K562 (cell line): ENCODE data around the gene SLC41A3. TPM values are rescaled to one million over a fixed set of nuclear protein-coding genes. Genes with fewer than 3 reads are reported as not detected.

Experiments
- ATAC-seq: fragments of 200-7000 bp; cut with Tn5 transposase; 3 replicates; pipeline ENCODE4 v1.9.1; 2020; ENCODE audit warnings: moderate library complexity
- BruUV-seq: library from RNA; stranded (reverse); fragments of 400-500 nt; replicated peaks from 2 replicates; lab custom pipeline; 2021; lab: Mats Ljungman, UMichigan
- CTCF ChIA-PET: fragments of 300-600 bp; formaldehyde crosslinking; extraction: SDS; loops from one replicate; lab custom pipeline; 2021; ENCODE audit warnings: low intra/inter-chr PET ratio; lab: Yijun Ruan, JAX
- POLR2A ChIA-PET: fragments of 300-600, 350-650 bp; sonication (Branson Sonifier 250); formaldehyde crosslinking; extraction: SDS; loops from one replicate; lab custom pipeline; 2021; ENCODE audit warnings: antibody characterized with exemption, inconsistent platforms; lab: Yijun Ruan, JAX
- DNase-seq, 4 experiments: peaks; one replicate each; pipeline versions ENCODE4 v3.0.0 to v3.0.0-alpha.2; 2011 to 2018; ENCODE audit warnings: low spot score in 3 of 4, mixed read lengths in 3 of 4; ENCODE audit errors: extremely low read depth in 1 of 4
- FAIRE-seq: peaks from 2 replicates; lab custom pipeline; 2011; peaks lifted over from hg19 to GRCh38; lab: Jason Lieb, UNC
- H2AFZ ChIP-seq: 2 replicates; pipeline ENCODE4 v1.6.0; 2011; ENCODE audit warnings: low read depth, low read length, control low read depth, inconsistent platforms
- H3K27ac ChIP-seq: fragments of 200-600 bp; 3 replicates; pipeline ENCODE4 v1.8.0; 2011; ENCODE audit warnings: low read depth, mild to moderate bottlenecking, control low read depth, inconsistent platforms, low read length, moderate library complexity, mixed read lengths; ENCODE audit errors: extremely low read depth
- H3K27me3 ChIP-seq, 2 experiments: fragments of 300-600 bp in 1 of 2; 2 replicates in 1 of 2; 3 replicates in 1 of 2; pipeline versions ENCODE4 v1.6.0 to v1.8.0; 2011; ENCODE audit warnings: inconsistent platforms in 2 of 2, low read length in 2 of 2, mild to moderate bottlenecking in 1 of 2, mixed read lengths in 1 of 2, moderate library complexity in 1 of 2; ENCODE audit not compliant: control insufficient read depth in 2 of 2, insufficient read depth in 2 of 2
- H3K36me3 ChIP-seq: fragments of 300-600 bp; 3 replicates; pipeline ENCODE4 v1.8.0; 2011; ENCODE audit warnings: mild to moderate bottlenecking, low read length, inconsistent platforms; ENCODE audit not compliant: control insufficient read depth, insufficient read depth
- H3K4me1 ChIP-seq, 2 experiments: fragments of 200-600 bp in 1 of 2; replicated peaks in 1 of 2; 2 replicates in 1 of 2; 3 replicates in 1 of 2; pipeline versions ENCODE4 v1.5.1 to v1.8.0; 2011; ENCODE audit warnings: inconsistent platforms in 2 of 2, low read length in 2 of 2, mild to moderate bottlenecking in 1 of 2, mixed read lengths in 1 of 2, moderate library complexity in 1 of 2; ENCODE audit not compliant: control insufficient read depth in 2 of 2, insufficient read depth in 2 of 2
- H3K4me2 ChIP-seq: 2 replicates; pipeline ENCODE4 v1.6.1; 2011; ENCODE audit warnings: low read length, control low read depth, inconsistent platforms, mixed read lengths; ENCODE audit not compliant: insufficient read depth
- H3K4me3 ChIP-seq: fragments of 200-600 bp; sonication (generic), shearing (Covaris generic); 2 replicates; pipeline ENCODE4 v1.5.1; 2016; ENCODE audit warnings: control low read depth, inconsistent platforms
- H3K79me2 ChIP-seq: fragments of 200-600 bp; 3 replicates; pipeline ENCODE4 v1.8.0; 2011; ENCODE audit warnings: low read length, inconsistent platforms; ENCODE audit not compliant: control insufficient read depth, insufficient read depth
- H3K9ac ChIP-seq, 2 experiments: 2 replicates each; pipeline versions ENCODE4 v1.6.0 to v1.6.1; 2011; ENCODE audit warnings: low read depth in 2 of 2, low read length in 2 of 2, control low read depth in 1 of 2, inconsistent platforms in 1 of 2, mild to moderate bottlenecking in 1 of 2, mixed read lengths in 1 of 2; ENCODE audit not compliant: insufficient read depth in 1 of 2
- H3K9me1 ChIP-seq: one replicate; pipeline ENCODE4 v1.6.0; 2011; ENCODE audit warnings: inconsistent platforms, mild to moderate bottlenecking, low read length, moderate library complexity; ENCODE audit not compliant: control insufficient read depth, insufficient read depth
- H3K9me3 ChIP-seq: replicated peaks from 2 replicates; pipeline ENCODE4 v1.5.1; 2011; ENCODE audit warnings: low read depth, low read length, inconsistent platforms; ENCODE audit not compliant: control insufficient read depth, insufficient read depth
- H4K20me1 ChIP-seq: replicated peaks from 2 replicates; pipeline ENCODE4 v1.6.1; 2011; ENCODE audit warnings: low read length, inconsistent platforms, mixed read lengths; ENCODE audit not compliant: control insufficient read depth, insufficient read depth
- ESRRA ChIP-seq: fragments of 450-650 bp; IDR thresholded peaks from 2 replicates; pipeline ENCODE4 v1.6.1; 2014; ENCODE audit warnings: low read depth, mild to moderate bottlenecking, moderate library complexity, borderline replicate concordance
- HDAC2 ChIP-seq: fragments of 450-650 bp; IDR thresholded peaks from 2 replicates; pipeline ENCODE4 v1.6.1; 2016; ENCODE audit warnings: mild to moderate bottlenecking
- IFI16 ChIP-seq: fragments of 250-450 bp; sonication (Bioruptor Pico); IDR thresholded peaks from 2 replicates; pipeline ENCODE4 v2.1.2; 2022; ENCODE audit warnings: mild to moderate bottlenecking, inconsistent platforms
- ILF3 ChIP-seq: fragments of 450-650 bp; IDR thresholded peaks from 2 replicates; pipeline ENCODE4 v1.6.1; 2018; ENCODE audit warnings: antibody characterized with exemption, mild to moderate bottlenecking, moderate library complexity, borderline replicate concordance
- MECOM ChIP-seq: fragments of 250-450 bp; sonication (Bioruptor Pico); IDR thresholded peaks from 2 replicates; pipeline ENCODE4 v1.8.0; 2022; ENCODE audit warnings: inconsistent platforms
- RCOR1 ChIP-seq, 2 experiments: IDR thresholded peaks; 2 replicates each; pipeline ENCODE4 v1.6.1; 2012; ENCODE audit warnings: low read depth in 2 of 2, low read length in 2 of 2, borderline replicate concordance in 1 of 2, improper control_type of control experiment in 1 of 2
- RFX7 ChIP-seq: fragments of 250-450 bp; sonication (Bioruptor Pico); IDR thresholded peaks from 2 replicates; pipeline ENCODE4 v1.5.1; 2021; ENCODE audit warnings: mild to moderate bottlenecking
- SAFB2 ChIP-seq: fragments of 200-400 bp; formaldehyde crosslinking; IDR thresholded peaks from 2 replicates; pipeline ENCODE4 v1.6.1; 2018; ENCODE audit warnings: borderline replicate concordance, low read length, low read depth, moderate library complexity; ENCODE audit not compliant: severe bottlenecking
- SIN3A ChIP-seq, 2 experiments: fragments of 150-350 bp in 1 of 2; IDR thresholded peaks; 2 replicates each; pipeline ENCODE4 v1.6.1; 2011 to 2016; ENCODE audit warnings: borderline replicate concordance in 2 of 2, low read depth in 2 of 2, low read length in 2 of 2, mild to moderate bottlenecking in 2 of 2, moderate library complexity in 2 of 2; ENCODE audit not compliant: control insufficient read depth in 1 of 2
- SMC3 ChIP-seq: conservative IDR thresholded peaks from 2 replicates; pipeline ENCODE4 v1.6.1; 2011; ENCODE audit warnings: low read depth, low read length, improper control_type of control experiment; ENCODE audit not compliant: insufficient read depth
- SPI1 ChIP-seq: IDR thresholded peaks from 2 replicates; pipeline ENCODE4 v1.6.1; 2011; ENCODE audit warnings: low read depth, low read length, control low read depth, borderline replicate concordance
- TFAM ChIP-seq: fragments of 250-450 bp; sonication (Bioruptor Pico); conservative IDR thresholded peaks from 2 replicates; pipeline ENCODE4 v1.5.0; 2021; ENCODE audit warnings: mild to moderate bottlenecking, moderate library complexity
- XRCC4 ChIP-seq: IDR thresholded peaks from one replicate; pipeline ENCODE4 v1.6.1; 2011; ENCODE audit not compliant: insufficient read depth, insufficient read length; ENCODE audit errors: extremely low read depth
- ZKSCAN1 ChIP-seq: fragments of 150-350 bp; IDR thresholded peaks from 2 replicates; pipeline ENCODE4 v1.6.1; 2016; ENCODE audit warnings: low read depth, low read length
- ZKSCAN8 ChIP-seq: fragments of 200-800 bp; sonication (Bioruptor generic); IDR thresholded peaks from 2 replicates; pipeline ENCODE4 v1.6.1; 2016; ENCODE audit warnings: missing genetic modification characterization, missing compliant biosample characterization
- ZNF311 ChIP-seq: fragments of 250-450 bp; sonication (Bioruptor Pico); IDR thresholded peaks from 2 replicates; pipeline ENCODE4 v1.4.0; 2020; ENCODE audit warnings: mild to moderate bottlenecking, moderate library complexity
- ZNF444 ChIP-seq: fragments of 250-450 bp; sonication (Bioruptor Pico); IDR thresholded peaks from 2 replicates; pipeline ENCODE4 v1.4.0; 2020; ENCODE audit warnings: mild to moderate bottlenecking, moderate library complexity
- WGBS: fragments of 100-300 bp; shearing (Covaris generic); methylation state at CpG from one replicate; pipeline ENCODE4 v1.1.6; 2016; ENCODE audit warnings: low coverage, mixed read lengths; ENCODE audit not compliant: insufficient coverage; ENCODE audit errors: missing lambda C conversion rate; 5-methylcytosine and 5-hydroxymethylcytosine counted together
- in situ Hi-C: fragments of 300-500 bp; cut with MboI; formaldehyde crosslinking; loops from 4 replicates; pipeline ENCODE4 v1.15.0; 2018; ENCODE audit warnings: inconsistent platforms, mixed read lengths
- intact Hi-C: fragments of 100-400 bp; cut with micrococcal nuclease; formaldehyde crosslinking; loops from 2 replicates; pipeline ENCODE4 v1.14.2; 2022
- polyA plus RNA-seq, 8 experiments: library from polyadenylated mRNA; depleted of rRNA in 4 of 8; stranded (reverse) in 5 of 8; unstranded in 3 of 8; fragments of >200 nt; fragmentation: Nextera tagmentation in 2 of 8; fragmentation: Illumina TruSeq in 1 of 8; extraction: Ambion mirVana in 2 of 8; extraction: Trizol in 1 of 8; gene quantifications; 2 replicates each; pipeline versions ENCODE4 v1.2.1 to v1.2.3, GENCODE V29; 2011 to 2014; ENCODE audit warnings: inconsistent platforms in 1 of 8, missing spikeins in 1 of 8
- total RNA-seq, 7 experiments: library from RNA; depleted of rRNA in 6 of 7; stranded (reverse); fragments of >200 nt in 6 of 7; fragmentation: Illumina TruSeq in 2 of 7; extraction: Trizol in 2 of 7; gene quantifications; 2 replicates each; pipeline versions ENCODE4 v1.2.1 to v1.2.3, GENCODE V29; 2011 to 2021; ENCODE audit warnings: low replicate concordance in 1 of 7
- TF ChIP-seq, protein P1 (sequence below): fragments of 450-650 bp; IDR thresholded peaks from 2 replicates; pipeline ENCODE4 v1.6.1; 2016; ENCODE audit warnings: antibody characterized with exemption
- TF ChIP-seq, protein P2 (sequence below): sonication (generic); formaldehyde crosslinking; IDR thresholded peaks from 2 replicates; pipeline ENCODE4 v1.8.0; 2022; ENCODE audit warnings: missing genetic modification reagents, mild to moderate bottlenecking, borderline replicate concordance

The SLC41A3 gene
- total and polyA plus RNA-seq, 9 of the 15 experiments (the other 6 are each of a cell fraction or from before 2014, with no cell fraction given), result 4.1 to 20.7 (median 11.2) TPM

- CTCF ChIA-PET, result no interaction called here
- FAIRE-seq, result no peak
- no peak for ATAC-seq
- DNase-seq, result no peak
- POLR2A ChIA-PET, result no interaction called here
- no peak overlapping the region for H2AFZ ChIP-seq
- H3K27me3 ChIP-seq, result no peaks in the 10 kb centered on the region
- BruUV-seq, result TSS peak; percentile 74
- H3K4me2 ChIP-seq, result peak overlapping the region; percentile 78
- peak overlapping the region; percentile 62 for H3K4me3 ChIP-seq
- H3K9ac ChIP-seq, result peak overlapping the region; percentile 45 to 74; a peak in 2 of 4 replicates
- H3K9me1 ChIP-seq, result no peaks in the 10 kb centered on the region
- peaks cover 7% of the 10 kb centered on the region; the same call in 2 of the 3 replicates for H3K79me2 ChIP-seq
- 74% methylated on average over 13 of the region's 15 CpGs for WGBS
- H3K27ac ChIP-seq, result no peak overlapping the region
- H4K20me1 ChIP-seq, result no peaks in the 10 kb centered on the region
- intact Hi-C loops (no loop called here), in situ Hi-C loops (no loop called here)
- no peaks in the 10 kb centered on the region for H3K36me3 ChIP-seq
- no peaks in the 10 kb centered on the region for H3K9me3 ChIP-seq
- peaks cover 10 to 17% of the 10 kb centered on the region in 2 experiments; a peak in 4 of 5 replicates for H3K4me1 ChIP-seq
- TF ChIP-seq SPI1 (no peak), ZKSCAN1 (0 out of 2 replicates have a peak, but pooled peaks have one; percentile 60), ILF3 (no peak), ZNF311 (CRISPR knock-in tag) (no peak), ZKSCAN8 (CRISPR knock-in tag) (no peak), SAFB2 (no peak), IFI16 (no peak), XRCC4 (no peak), ZNF444 (CRISPR knock-in tag) (no peak), TFAM (CRISPR knock-in tag) (no peak), ESRRA (peak; percentile 69; the same call in 1 of the 2 replicates), SIN3A (IDR thresholded peaks at IDR 0.05; ENCODE audit: borderline replicate concordance in 2 of 2, control insufficient read depth in 1 of 2, low read depth in 2 of 2, low read length in 2 of 2) (no peak), SMC3 (no peak), HDAC2 (peak; percentile 61; the same call in 1 of the 2 replicates), RCOR1 (IDR thresholded peaks at IDR 0.05; ENCODE audit: borderline replicate concordance in 1 of 2, low read depth in 2 of 2, low read length in 2 of 2) (peak in 1 of 2 experiments; percentile 51; a peak in 2 of 4 replicates), MECOM (CRISPR knock-in tag) (no peak), RFX7 (CRISPR knock-in tag) (no peak)
- TF ChIP-seq, protein P1, sequence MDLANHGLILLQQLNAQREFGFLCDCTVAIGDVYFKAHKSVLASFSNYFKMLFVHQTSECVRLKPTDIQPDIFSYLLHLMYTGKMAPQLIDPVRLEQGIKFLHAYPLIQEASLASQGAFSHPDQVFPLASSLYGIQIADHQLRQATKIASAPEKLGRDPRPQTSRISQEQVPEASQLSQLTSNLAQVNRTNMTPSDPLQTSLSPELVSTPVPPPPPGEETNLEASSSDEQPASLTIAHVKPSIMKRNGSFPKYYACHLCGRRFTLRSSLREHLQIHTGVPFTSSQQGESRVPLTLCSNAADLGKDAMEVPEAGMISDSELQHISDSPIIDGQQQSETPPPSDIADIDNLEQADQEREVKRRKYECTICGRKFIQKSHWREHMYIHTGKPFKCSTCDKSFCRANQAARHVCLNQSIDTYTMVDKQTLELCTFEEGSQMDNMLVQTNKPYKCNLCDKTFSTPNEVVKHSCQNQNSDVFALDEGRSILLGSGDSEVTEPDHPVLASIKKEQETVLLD, result no peak
- TF ChIP-seq, protein P2, sequence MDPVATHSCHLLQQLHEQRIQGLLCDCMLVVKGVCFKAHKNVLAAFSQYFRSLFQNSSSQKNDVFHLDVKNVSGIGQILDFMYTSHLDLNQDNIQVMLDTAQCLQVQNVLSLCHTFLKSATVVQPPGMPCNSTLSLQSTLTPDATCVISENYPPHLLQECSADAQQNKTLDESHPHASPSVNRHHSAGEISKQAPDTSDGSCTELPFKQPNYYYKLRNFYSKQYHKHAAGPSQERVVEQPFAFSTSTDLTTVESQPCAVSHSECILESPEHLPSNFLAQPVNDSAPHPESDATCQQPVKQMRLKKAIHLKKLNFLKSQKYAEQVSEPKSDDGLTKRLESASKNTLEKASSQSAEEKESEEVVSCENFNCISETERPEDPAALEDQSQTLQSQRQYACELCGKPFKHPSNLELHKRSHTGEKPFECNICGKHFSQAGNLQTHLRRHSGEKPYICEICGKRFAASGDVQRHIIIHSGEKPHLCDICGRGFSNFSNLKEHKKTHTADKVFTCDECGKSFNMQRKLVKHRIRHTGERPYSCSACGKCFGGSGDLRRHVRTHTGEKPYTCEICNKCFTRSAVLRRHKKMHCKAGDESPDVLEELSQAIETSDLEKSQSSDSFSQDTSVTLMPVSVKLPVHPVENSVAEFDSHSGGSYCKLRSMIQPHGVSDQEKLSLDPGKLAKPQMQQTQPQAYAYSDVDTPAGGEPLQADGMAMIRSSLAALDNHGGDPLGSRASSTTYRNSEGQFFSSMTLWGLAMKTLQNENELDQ, result no peak
These were observed 1.4 kb downstream of the SLC41A3 start for GRCh38 chr3:126082362-126083137.
